HG03575 (cell line): Measurements from ENCODE around the gene PDE4B.
"Not testable (repeated sequence)": the region's sequence is repeated elsewhere in the genome, so short reads cannot be mapped to it uniquely, and the experiment has no call there.

Experiments
- ATAC-seq: cut with Tn5 transposase; IDR thresholded peaks from one replicate; pipeline ENCODE4 v1.9.1; 2021; ENCODE audit not compliant: unreplicated experiment, insufficient number of reproducible peaks, low FRiP score; ENCODE audit errors: extremely low read depth

PDE4B gene

DNA sequence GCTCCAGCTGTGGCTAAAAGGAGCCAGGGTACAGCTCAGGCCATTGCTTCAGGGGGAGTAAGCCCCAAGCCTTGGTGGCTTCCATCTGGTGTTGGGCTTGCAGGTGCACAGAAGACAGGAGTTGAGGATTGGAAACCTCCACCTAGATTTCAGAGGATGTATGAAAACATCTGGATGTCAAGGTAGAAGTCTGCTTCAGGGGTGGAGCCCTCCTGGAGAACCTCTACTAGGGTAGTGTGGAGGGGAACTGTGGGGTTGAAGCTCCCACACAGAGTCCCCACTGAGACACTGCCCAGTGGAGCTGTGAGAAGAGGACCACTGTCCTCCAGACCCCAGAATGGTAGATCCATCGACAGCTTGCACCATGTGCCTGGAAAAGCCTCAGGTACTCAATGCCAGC, 183.0 kb downstream of the PDE4B start:
- ATAC-seq = no peak

DNA sequence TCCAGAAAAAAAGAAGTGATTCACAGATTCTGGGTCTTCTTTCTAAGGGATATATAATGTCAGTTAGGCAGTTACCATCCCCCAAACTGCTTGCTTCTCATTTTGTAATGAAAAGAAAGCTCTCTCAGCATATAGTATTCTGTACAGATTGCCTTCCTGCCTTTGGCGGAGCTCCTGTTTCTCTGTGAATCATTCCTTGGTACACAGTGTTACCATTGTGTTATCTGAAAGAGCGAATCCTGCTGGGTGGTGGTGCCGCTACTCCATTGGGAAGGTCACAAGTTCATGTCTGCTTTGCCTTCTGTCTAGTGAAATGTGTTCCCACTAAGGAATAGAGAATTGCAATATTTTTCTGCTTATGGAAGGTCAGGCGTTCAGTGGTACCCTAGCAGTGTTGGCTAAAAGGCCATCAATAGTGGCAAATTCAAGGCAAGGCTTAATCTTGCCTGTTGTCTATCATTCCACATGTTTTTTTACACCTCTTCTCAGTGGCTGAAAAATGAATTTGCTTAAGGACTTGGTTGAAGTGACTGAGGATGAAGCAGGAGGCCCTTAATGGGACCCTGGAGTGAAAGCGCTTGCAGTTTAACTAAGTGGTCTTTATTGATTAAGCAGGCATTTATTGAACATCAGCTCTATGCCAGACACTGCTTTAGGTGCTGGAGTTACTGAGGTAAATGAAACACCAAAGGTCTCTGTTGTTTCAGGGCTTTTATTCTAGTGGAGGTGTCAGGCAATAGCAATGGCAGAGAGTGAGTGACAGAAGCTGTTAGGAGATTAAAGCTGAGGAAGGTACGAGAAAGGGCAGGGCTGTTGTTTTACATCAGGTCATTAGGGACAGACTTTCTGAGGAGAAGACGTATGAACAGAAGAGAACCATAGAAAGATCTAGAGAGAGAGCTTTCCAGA, 186.7 kb downstream of the PDE4B start:
- no peak for ATAC-seq

DNA sequence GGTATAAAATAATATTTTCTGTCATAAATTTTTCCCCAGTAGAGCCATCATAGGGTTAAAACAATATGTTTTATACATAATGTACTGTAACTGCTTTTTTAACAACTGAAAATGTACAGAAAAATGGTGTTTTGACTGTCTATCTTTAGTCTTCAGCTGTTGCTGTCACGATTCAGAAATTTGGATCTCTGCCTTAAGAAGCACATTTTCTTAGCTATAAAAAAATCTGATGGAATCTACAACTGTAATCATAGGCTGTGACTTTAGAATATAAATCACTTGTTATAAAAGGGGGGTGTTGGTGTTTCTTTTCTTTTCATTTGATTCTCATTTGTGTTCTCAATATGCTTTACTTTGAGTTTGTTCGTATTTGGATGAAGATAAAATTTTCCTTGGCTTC, 187.5 kb downstream of the PDE4B start:
- no peak for ATAC-seq

DNA sequence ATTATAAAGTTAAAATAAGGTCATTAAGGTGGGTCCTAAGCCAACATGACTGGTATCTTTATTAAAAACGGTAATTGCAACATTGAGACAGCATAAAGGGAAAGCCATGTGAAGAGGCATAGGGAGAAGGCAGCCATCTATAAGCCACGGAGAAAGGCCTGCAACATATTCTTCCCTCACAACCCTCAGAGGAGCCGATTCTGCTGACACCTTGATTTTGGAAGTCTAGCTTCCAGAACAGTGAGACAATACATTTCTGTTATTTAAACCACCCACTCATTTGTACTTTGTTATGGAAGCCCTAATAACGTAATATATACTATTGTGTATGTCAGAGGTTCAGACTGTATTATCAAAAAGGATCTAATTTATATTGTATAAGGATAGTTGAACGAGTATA, 190.8 kb downstream of the PDE4B start:
- ATAC-seq = no peak

DNA sequence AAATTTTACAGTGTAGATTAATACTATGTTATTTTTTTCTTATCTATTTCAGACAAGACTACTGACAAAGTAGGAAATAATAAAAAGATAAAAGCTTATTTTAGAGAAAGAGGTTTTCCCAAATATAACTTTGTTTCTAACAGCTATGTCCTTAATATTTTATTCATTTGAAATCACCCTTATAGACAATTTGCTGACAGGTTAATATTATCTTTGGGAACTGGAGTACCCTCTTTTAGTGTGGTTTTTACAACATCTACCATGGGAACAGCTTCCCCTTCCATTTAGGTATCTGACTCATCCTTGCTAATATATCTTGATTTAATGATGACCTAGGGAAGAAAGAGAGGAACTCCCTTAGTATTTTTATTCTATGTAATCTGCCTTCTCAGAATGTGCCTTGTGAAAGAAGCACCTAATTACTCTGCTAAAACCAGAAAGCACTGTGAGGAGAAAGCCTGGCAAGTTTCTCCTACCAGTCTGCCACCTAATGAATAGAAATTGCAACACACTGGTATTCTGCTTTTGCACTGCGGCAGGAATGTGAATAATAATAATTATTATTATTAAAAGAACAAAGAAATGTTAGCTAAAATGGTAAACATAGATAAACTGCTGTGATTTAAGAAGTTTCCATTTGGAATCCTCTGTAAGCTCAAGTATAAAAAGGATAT, 192.8 kb downstream of the PDE4B start:
- ATAC-seq = no peak

DNA sequence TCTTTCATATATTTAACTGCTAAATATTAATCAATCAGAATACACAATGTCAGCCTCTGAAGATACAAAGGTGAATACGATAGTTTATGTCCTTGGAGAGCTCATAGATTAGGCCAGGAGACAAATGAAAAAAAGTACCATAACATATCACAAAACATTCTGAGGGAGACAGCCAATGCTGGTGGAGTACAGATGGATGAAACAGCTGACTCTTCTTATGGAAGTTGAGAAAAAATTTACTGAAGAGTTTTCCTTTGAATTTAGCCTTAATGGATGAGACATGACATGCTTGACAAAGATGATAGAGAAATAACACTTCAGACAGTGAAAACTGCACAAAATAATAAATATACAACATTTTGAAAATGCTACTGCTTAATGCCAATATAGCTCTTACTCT, 193.5 kb downstream of the PDE4B start:
- ATAC-seq = no peak

DNA sequence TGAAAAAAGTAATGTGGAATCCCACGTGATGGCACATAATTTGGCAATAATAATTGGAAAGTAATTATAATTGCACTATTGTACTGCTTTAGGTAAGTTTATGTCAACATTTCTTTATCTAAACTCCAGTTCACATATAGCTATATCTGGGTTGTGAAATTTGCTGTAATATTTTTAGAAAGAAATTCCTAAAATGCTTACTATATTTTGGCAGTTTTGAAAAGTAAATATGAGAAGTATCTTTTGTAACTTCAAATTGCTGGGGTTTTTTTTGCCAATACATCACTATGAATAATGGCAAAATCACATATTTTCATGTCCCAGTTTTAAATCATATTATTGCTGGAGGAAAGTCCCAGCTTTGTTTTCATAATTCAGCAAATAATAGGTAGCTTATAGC, 197.5 kb downstream of the PDE4B start:
- ATAC-seq = no peak

DNA sequence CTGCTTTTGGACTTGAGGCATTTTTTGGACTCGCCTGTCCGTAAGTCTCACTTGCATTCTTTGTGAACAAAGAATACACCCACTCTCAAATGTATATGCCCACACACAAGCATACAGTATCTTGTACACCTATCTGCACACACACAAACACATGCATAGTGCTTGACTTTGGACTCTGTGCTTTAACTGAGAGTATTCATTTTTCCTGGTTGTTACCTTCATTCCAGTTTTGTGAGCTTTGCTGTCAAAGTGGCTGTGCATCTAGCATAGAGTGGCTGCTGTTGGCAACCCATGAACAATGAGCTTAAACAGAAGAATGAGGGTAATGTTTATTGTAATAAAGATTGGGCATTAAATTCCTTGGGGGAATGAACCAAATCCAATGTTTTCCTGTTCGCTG, 199.0 kb downstream of the PDE4B start:
- no peak for ATAC-seq

DNA sequence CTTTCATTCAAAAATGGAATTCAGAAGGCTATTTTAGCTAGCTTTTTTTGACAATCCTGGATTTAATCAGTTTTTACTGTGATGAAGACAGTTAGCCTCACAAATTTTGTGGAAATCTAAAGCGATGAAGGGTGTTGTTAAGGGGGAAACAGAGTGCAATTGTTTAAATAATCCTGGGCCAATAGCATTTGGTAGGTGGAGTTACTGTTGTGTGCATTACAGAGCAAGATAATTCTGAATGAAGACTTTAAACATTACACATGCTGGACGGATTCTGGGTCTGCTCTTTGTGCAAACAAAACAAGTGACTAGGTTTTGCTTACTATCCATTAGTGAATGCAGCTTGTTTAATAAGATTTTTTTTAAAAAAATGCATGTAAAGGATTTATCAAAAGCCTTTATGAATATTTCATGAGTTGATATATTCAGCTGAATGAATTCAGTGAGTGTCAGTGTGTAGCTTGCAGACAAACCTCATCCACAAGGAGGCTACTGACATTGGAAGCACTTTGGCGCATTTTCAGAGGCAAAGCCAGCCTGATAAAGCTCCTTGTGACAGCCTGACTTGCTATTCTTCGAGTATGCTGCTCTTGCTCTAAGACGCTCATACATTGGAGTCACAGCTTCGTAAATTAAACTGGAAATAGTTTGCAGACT, 199.6 kb downstream of the PDE4B start:
- ATAC-seq = no peak

DNA sequence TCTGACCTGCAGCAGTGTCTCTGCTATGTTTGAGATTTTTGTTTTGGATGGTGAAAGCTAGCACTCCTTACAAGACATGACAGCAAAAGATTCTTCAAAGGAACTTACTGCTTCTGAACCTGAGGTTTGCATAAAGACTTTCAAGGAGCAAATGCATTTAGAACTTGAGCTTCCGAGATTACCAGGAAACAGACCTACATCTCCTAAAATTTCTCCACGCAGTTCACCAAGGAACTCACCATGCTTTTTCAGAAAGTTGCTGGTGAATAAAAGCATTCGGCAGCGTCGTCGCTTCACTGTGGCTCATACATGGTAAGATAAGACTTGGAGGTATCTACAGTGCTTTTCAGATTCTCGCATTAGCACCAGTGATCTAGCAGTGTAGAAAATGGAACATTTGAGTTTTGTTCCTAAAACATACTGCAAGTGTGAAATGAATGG, 200.2 kb downstream of the PDE4B start:
- ATAC-seq = no peak

DNA sequence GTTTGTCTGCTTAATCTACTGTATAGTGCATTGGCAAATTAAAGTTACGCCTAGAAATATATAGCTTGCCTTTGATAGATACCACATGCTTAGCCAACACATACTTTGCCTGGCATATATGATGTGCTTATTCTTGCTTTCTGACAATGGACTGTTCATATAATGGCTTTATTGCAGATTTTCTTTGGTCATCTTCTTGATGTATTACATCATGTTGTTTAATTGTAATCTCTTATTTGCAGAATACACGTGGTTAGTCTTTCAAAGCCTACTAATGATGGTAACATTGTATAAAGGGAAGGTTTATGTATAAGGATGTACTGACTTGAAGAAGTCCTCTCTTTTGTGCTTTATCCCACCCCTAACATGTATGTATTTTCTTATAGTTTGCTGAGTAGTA, 201.5 kb downstream of the PDE4B start:
- no peak for ATAC-seq

DNA sequence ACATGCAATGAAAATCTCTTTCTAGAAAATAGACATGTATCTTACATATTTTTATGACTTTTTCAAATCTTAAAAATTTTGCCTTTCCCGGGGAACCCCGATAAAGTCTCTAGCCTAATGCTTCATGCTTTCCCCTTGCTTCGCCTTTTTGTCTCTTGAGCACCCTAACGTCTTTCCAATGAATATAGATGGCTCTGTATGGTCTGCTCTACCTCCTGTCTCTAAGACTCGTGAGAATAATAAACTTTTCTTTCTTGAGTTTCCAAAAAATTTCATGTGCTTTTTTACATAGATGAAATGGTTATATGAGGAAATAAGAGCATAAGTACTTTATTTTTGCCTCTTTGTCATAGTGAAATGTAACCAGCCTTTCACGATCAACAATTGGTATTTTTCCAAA, 202.6 kb downstream of the PDE4B start:
- no peak for ATAC-seq

DNA sequence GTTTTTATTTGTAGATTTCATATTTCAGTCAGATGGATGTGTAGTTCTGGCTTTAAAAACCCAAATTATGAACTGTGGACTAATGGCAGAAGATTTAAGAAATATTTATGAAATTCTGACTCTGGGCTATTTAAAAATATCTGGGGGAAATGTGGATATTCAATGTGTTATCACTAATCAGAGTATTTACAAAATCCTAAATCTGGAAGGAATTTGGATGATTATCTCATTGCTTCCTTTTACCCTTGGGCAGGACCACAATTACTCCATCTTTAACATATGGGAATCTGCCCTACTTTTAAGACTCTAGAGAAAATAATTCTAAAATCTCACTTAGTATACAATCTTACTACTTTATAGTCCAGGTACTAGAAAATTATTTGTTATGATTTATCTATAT, 203.2 kb downstream of the PDE4B start:
- no peak for ATAC-seq

DNA sequence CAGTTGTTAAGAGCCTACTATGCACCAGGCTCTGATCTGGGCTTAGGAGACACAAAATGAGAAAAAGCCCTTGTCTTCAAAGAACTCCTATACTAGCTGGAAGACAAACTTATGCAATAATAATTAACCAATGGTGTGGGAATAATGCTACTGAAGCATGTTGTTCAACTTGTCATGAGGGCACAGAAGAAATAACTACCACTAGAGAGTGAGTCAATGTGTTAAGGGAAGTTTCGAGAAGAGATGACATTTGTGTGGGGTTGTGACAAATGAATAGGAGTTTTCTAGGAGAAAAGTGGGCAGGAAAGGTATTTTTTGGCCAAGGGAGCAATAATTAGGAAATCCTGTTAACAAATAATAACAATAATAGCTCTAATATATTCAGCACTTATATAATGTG, 205.0 kb downstream of the PDE4B start:
- ATAC-seq = no peak

DNA sequence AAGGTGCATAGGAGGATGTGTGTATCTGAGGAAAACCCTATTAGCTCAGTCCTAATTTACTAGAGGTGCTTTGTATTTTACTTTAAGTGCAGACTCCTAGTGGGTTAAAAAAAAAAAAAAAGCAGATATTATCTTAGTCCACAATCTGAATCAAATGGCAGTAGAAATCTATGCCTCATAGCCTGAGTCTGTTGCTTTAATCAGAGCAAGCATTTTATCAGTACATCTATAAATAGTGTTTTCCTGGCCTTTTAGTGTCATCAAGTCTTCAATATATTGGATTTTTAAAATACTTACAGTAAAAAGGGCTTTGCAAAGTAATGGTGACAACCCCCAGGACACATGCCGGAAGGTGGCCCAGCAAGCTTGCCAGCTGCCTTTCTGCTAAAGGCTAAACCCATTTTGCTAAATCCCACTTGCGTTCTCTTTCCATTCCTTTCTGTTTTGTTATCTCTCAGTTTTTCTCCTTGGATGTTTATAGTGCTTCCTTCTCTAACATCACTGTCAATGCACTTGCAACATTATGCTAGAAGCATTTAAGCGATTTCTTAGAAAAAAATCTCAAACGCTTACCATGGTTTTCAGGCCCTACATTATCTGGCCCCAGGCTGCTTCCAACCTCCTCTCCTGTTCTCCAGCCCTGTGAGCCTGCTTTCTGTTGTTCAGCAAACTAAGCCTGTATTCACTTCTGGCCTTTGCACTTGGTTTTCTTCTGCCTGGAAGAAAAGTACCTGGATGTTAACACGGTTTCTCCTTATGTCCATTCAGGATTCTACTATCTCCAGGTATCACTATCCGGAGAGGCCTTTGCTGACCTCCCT, 206.3 kb downstream of the PDE4B start:
- no peak for ATAC-seq

DNA sequence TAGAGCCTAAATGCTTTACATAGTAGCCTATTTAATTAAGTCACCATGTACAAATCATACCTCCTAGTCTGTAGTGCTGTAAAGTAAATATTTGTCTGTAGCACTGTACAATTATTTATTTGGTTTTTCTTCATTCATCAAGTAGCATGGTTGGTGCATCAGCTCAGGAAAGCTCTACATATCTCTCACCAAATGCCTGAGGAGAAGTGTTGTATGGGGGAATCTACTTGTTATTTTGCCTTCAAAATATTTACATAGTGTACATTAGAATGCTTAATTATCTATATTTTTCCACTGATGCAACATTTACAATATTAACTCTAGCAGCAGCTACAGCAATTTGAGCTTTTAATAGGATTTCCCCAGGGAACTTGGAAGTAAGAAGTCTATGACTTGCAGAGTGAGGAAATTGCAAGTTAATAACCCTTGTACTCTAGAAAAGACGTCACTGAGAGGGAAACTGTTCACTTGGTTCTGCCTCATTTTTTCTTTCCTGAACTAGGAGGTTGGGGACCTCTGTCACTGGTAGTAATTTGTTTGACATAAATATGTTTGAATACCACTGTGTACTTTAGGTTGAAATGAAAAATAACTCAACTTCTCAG, 207.4 kb downstream of the PDE4B start:
- ATAC-seq = no peak

DNA sequence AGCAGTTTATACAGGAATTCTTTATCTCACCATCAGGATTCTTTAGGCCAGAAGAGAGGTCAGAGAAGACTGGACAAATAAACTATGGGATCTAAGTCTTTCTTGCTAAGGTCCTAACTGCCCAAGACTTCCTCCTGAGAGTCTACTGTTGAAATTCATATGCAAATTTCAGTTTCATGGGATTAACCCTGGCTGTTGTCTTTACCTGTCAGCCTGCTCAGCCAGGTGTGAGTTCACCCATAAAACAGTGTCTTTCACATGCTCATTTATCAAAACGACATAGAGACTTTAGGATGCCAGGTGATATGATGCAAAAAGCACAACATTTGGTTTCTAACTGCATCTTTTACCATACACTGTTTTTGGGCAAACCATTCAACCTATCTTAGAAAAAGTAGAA, 211.0 kb downstream of the PDE4B start:
- ATAC-seq = no peak

DNA sequence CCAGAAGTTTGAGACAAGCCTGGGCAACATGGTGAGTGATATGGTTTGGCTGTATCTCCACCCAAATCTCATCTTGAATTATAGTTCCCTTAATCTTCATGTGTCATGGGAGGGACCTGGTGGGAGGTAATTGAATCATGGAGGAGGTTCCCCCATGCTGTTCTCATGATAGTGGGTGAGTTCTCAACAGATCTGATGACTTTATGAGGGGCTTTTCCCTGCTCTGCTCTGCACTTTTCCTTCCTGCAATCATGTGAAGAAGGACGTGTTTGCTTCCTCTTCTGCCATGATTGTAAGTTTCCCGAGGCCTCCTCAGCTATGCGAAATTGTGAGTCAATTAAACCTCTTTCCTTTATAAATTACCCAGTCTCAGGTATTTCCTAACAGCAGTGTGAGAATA, 213.8 kb downstream of the PDE4B start:
- not testable (repeated sequence) for ATAC-seq
